Fibroblast of pulmonary artery (primary cell): Measurements from ENCODE around the gene KLHL21.

Source experiments
- DNase-seq: peaks from one replicate; pipeline ENCODE4 v3.0.0-alpha.2; 2010; ENCODE audit warnings: low read depth
- H3K4me3 ChIP-seq: replicated peaks from 2 replicates; pipeline ENCODE4 v1.5.1; 2011; ENCODE audit warnings: low read depth, mild to moderate bottlenecking, control low read depth, low read length, moderate library complexity
- CTCF ChIP-seq: IDR thresholded peaks from 2 replicates; pipeline ENCODE4 v1.5.1; 2011; ENCODE audit warnings: mild to moderate bottlenecking, control low read depth, low read length, inconsistent platforms; ENCODE audit errors: missing control alignments

KLHL21 gene

DNA sequence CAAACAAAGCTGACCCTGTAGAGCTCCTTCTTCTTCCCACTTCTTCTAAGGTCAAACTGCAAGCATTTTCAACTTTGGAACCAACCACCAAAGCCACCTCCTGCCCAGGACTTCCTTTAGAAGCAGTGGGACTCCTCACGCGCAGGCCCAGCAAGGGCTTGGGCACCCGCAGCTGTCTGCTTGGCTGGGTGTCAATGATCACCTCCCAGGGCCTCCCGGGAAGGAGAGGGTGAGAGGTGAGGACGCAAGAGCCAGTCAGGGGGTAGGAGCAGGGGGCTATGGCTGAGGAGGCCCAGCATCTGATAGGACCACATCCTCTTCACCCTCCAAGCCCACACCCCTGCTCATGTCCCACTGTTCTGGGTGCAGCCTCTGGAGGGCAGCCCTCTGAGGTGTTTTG, 10.2 kb downstream of the KLHL21 start:
- H3K4me3 ChIP-seq: no peak overlapping the region
- no peak for DNase-seq
- no peak for TF ChIP-seq CTCF

DNA sequence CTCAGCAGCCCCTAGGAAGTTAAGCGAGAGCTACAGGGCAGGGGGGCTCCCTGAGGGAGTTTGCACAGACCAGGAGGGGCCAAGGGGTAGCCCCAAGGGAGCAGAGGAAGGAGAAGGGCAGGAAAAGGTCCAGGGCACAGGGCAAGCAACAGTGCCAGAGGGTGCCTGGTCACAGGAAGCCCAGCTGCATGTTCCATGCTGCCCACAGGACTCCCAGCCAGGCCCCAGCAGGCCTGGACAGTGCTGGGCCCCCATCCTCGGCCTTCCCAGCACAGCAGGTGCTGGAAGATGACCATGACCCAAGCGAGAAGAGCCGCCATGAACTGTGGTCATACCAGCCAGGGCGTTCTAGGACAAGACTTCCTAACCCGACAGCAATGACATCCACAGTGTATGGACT, 11.0 kb downstream of the KLHL21 start:
- TF ChIP-seq CTCF: no peak
- H3K4me3 ChIP-seq: no peak overlapping the region

GRCh38 chr1:6591222-6591621, 11.4 kb downstream of the KLHL21 start:
- no peak overlapping the region for H3K4me3 ChIP-seq
- TF ChIP-seq CTCF: no peak
- DNase-seq: no peak

More for the DNA sequence above, 11.0 kb downstream of the KLHL21 start:
- no peak for DNase-seq

DNA sequence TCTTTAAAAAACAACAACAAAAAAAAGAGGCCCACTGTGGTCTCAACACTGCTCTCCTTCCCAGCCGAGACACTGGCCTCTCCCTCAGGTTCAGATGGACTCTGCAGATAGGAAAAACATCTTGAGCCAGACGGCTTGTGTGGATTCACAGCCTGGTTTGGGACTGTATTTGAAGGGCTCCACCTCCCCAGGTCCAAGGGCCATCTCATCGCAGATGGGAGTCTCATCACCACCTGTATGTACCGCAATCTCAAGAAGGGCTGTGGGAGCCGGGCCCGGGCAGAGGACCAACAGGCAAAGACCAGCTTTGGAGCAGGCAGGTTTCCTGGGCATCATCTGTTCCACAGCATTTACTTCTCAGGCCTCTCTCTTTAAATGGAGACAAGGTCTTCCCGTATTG, 12.6 kb downstream of the KLHL21 start:
- no peak for TF ChIP-seq CTCF
- H3K4me3 ChIP-seq: no peak overlapping the region
- DNase-seq: no peak

DNA sequence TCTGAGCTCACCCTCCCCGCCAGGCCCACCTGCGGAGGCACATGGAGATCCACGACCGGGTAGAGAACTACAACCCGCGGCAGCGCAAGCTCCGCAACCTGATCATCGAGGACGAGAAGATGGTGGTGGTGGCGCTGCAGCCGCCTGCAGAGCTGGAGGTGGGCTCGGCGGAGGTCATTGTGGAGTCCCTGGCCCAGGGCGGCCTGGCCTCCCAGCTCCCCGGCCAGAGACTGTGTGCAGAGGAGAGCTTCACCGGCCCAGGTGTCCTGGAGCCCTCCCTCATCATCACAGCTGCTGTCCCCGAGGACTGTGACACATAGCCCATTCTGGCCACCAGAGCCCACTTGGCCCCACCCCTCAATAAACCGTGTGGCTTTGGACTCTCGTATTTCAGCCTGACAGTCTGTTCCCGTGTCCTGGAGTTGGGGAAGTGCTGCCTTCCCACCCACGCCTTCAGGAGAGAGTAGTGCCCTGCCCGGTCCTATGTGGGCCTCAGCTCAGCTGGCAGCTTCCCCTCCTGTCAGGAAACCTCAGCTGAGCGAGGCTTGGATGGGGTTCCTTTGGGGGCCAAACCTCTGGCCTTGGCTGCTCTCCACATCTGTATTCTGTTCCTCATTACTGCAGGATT, 13.7 kb downstream of the KLHL21 start:
- TF ChIP-seq CTCF: no peak
- no peak overlapping the region for H3K4me3 ChIP-seq
- no peak for DNase-seq

GRCh38 chr1:6588128-6588892, 14.4 kb downstream of the KLHL21 start:
- TF ChIP-seq CTCF: no peak

More at GRCh38 chr1:6588128-6588892, 14.4 kb downstream of the KLHL21 start:
- H3K4me3 ChIP-seq: no peak overlapping the region
- DNase-seq: no peak
